22Rv1 (cell line): Measurements from ENCODE around the gene ZFP90.

ENCODE experiments used
- ZFX ChIP-seq: fragments of 450-650 bp; IDR thresholded peaks from 2 replicates; pipeline ENCODE4 v1.6.1; 2017; ENCODE audit warnings: antibody characterized with exemption, borderline replicate concordance
- TF ChIP-seq, protein P1 (sequence below): fragments of 450-650 bp; IDR thresholded peaks from 2 replicates; pipeline ENCODE4 v1.5.1; 2017; ENCODE audit warnings: mild to moderate bottlenecking

DNA sequence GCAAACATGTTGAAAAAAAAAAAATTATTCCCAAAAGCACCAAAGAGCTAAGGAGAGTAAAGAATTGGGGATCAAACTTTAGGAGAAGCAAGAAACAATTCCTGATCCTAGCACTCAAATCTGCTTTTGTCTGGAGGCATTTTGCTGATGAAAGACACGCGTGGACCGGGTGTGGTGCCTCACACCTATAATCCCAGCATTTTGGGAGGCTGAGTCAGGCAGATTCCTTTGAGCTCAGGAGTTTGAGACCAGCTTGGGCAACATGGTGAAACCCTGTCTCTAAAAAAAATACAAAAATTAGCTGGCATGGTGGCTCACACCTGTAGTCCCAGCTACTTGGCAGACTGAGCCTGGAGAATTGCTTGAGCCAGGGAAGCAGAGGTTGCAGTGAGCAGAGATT, 35.4 kb downstream of the ZFP90 start:
- TF ChIP-seq, protein P1, sequence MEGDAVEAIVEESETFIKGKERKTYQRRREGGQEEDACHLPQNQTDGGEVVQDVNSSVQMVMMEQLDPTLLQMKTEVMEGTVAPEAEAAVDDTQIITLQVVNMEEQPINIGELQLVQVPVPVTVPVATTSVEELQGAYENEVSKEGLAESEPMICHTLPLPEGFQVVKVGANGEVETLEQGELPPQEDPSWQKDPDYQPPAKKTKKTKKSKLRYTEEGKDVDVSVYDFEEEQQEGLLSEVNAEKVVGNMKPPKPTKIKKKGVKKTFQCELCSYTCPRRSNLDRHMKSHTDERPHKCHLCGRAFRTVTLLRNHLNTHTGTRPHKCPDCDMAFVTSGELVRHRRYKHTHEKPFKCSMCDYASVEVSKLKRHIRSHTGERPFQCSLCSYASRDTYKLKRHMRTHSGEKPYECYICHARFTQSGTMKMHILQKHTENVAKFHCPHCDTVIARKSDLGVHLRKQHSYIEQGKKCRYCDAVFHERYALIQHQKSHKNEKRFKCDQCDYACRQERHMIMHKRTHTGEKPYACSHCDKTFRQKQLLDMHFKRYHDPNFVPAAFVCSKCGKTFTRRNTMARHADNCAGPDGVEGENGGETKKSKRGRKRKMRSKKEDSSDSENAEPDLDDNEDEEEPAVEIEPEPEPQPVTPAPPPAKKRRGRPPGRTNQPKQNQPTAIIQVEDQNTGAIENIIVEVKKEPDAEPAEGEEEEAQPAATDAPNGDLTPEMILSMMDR: no peak
- no peak for TF ChIP-seq ZFX
